GM11168 (cell line): ENCODE measurements around the gene DAPL1.

Experiments
- in situ Hi-C: fragments of 300-500 bp; cut with MboI; formaldehyde crosslinking; loops from one replicate; pipeline ENCODE4 v1.12.0; 2022; ENCODE audit warnings: low sequenced_read_pairs; ENCODE audit not compliant: unreplicated experiment

The DAPL1 gene

GRCh38 chr2:158795195-158795924 lies at the start of gene DAPL1:
DAPL1 (plus strand) TSS chr2:158795317; CDS start chr2:158795373, 56 bp downstream.
- in situ Hi-C loops: no loop called here

- in situ Hi-C loops: loop anchor here (25.0 kb wide), 1 partner anchor 584 kb away; no protein-coding TSS in a partner anchor
Measured at GRCh38 chr2:158745866-158746382, 49.2 kb upstream of the DAPL1 start.

GRCh38 chr2:158746488-158746887 lies 48.6 kb upstream of the DAPL1 start:
- in situ Hi-C loops: loop anchor here (25.0 kb wide), 1 partner anchor 584 kb away; no protein-coding TSS in a partner anchor

- in situ Hi-C loops: loop anchor here (25.0 kb wide), 1 partner anchor 585 kb away; no protein-coding TSS in a partner anchor
Measured at GRCh38 chr2:158747281-158747680, 47.8 kb upstream of the DAPL1 start.

- in situ Hi-C loops: loop anchor here (25.0 kb wide), 1 partner anchor 587 kb away; no protein-coding TSS in a partner anchor
Measured at GRCh38 chr2:158748926-158749590, 46.1 kb upstream of the DAPL1 start.

- in situ Hi-C loops: loop anchor here (10.0 to 25.0 kb wide), 2 partner anchors 288 to 706 kb away; partner anchors contain the start of genes CCDC148 and PKP4
Measured at GRCh38 chr2:158750458-158751125, 44.5 kb upstream of the DAPL1 start.

GRCh38 chr2:158753641-158754611 lies 41.2 kb upstream of the DAPL1 start:
- in situ Hi-C loops: loop anchor here (10.0 to 25.0 kb wide), 2 partner anchors 292 to 709 kb away; partner anchors contain the start of genes CCDC148 and PKP4

GRCh38 chr2:158755310-158756087 lies 39.6 kb upstream of the DAPL1 start:
- in situ Hi-C loops: loop anchor here (10.0 to 25.0 kb wide), 2 partner anchors 293 to 711 kb away; partner anchors contain the start of genes CCDC148 and PKP4

- in situ Hi-C loops: loop anchor here (10.0 to 25.0 kb wide), 2 partner anchors 294 to 712 kb away; partner anchors contain the start of genes CCDC148 and PKP4
Measured at GRCh38 chr2:158756331-158756730, 38.8 kb upstream of the DAPL1 start.

GRCh38 chr2:158756976-158757375 lies 38.1 kb upstream of the DAPL1 start:
- in situ Hi-C loops: loop anchor here (10.0 to 25.0 kb wide), 2 partner anchors 295 to 712 kb away; partner anchors contain the start of genes CCDC148 and PKP4

GRCh38 chr2:158760887-158761286 lies 34.2 kb upstream of the DAPL1 start:
- in situ Hi-C loops: loop anchor here (25.0 kb wide), 1 partner anchor 299 kb away; the partner anchor contains the start of genes CCDC148 and PKP4

- in situ Hi-C loops: loop anchor here (25.0 kb wide), 1 partner anchor 299 kb away; the partner anchor contains the start of genes CCDC148 and PKP4
Measured at GRCh38 chr2:158761621-158762020, 33.5 kb upstream of the DAPL1 start.

GRCh38 chr2:158762336-158762735 lies 32.8 kb upstream of the DAPL1 start:
- in situ Hi-C loops: loop anchor here (25.0 kb wide), 1 partner anchor 300 kb away; the partner anchor contains the start of genes CCDC148 and PKP4

GRCh38 chr2:158766524-158766923 lies 28.6 kb upstream of the DAPL1 start:
- in situ Hi-C loops: loop anchor here (25.0 kb wide), 1 partner anchor 304 kb away; the partner anchor contains the start of genes CCDC148 and PKP4

GRCh38 chr2:158772306-158773078 lies 22.6 kb upstream of the DAPL1 start:
- in situ Hi-C loops: loop anchor here (25.0 kb wide), 1 partner anchor 310 kb away; the partner anchor contains the start of genes CCDC148 and PKP4

- in situ Hi-C loops: loop anchor here (25.0 kb wide), 1 partner anchor 311 kb away; the partner anchor contains the start of genes CCDC148 and PKP4
Measured at GRCh38 chr2:158773121-158773520, 22.0 kb upstream of the DAPL1 start.

- in situ Hi-C loops: loop anchor here (25.0 kb wide), 1 partner anchor 312 kb away; the partner anchor contains the start of genes CCDC148 and PKP4
Measured at GRCh38 chr2:158774681-158775080, 20.4 kb upstream of the DAPL1 start.
